Neutrophil (primary cell): ENCODE measurements around the gene ACOXL.

ENCODE experiments used
- H3K27ac ChIP-seq: fragments of 200-600 bp; sonication (generic); 2 replicates; pipeline ENCODE4 v1.5.1; 2016; ENCODE audit warnings: mild to moderate bottlenecking, moderate library complexity
- H3K27me3 ChIP-seq: fragments of 200-600 bp; sonication (generic); 2 replicates; pipeline ENCODE4 v1.6.0; 2016; ENCODE audit warnings: mild to moderate bottlenecking
- H3K36me3 ChIP-seq: fragments of 200-600 bp; sonication (generic); 2 replicates; pipeline ENCODE4 v1.5.1; 2017
- H3K4me1 ChIP-seq, 2 experiments: fragments of 200-600 bp in 1 of 2; sonication (generic) in 1 of 2; 1 replicate in 1 of 2; 2 replicates in 1 of 2; pipeline versions ENCODE4 v1.5.1 to v1.6.1; 2013 to 2016; ENCODE audit warnings: low read depth in 1 of 2, low read length in 1 of 2, mild to moderate bottlenecking in 1 of 2, moderate library complexity in 1 of 2; ENCODE audit not compliant: control insufficient read depth in 1 of 2, insufficient read depth in 1 of 2
- H3K4me3 ChIP-seq, 2 experiments: fragments of 200-600 bp in 1 of 2; sonication (generic) in 1 of 2; 1 replicate in 1 of 2; 2 replicates in 1 of 2; pipeline ENCODE4 v1.5.1; 2013 to 2016; ENCODE audit warnings: low read depth in 1 of 2, low read length in 1 of 2, mild to moderate bottlenecking in 1 of 2, moderate library complexity in 1 of 2
- H3K9me3 ChIP-seq: fragments of 200-600 bp; sonication (generic); 2 replicates; pipeline ENCODE4 v1.5.1; 2016
- TF ChIP-seq, protein P1 (sequence below): fragments of 200-600 bp; sonication (generic); IDR thresholded peaks from 2 replicates; pipeline ENCODE4 v1.5.1; 2016; ENCODE audit warnings: antibody characterized with exemption

Gene ACOXL

GRCh38 chr2:110973262-110973661, 240.9 kb downstream of the ACOXL start:
- Histone ChIP-seq H3K36me3 (no peaks in the 10 kb centered on the region), H3K4me3 (no peak overlapping the region), H3K4me1 (peaks cover 4 to 6% of the 10 kb centered on the region in 2 experiments), H3K9me3 (no peaks in the 10 kb centered on the region), H3K27ac (no peak overlapping the region), H3K27me3 (no peaks in the 10 kb centered on the region)
- TF ChIP-seq, protein P1, sequence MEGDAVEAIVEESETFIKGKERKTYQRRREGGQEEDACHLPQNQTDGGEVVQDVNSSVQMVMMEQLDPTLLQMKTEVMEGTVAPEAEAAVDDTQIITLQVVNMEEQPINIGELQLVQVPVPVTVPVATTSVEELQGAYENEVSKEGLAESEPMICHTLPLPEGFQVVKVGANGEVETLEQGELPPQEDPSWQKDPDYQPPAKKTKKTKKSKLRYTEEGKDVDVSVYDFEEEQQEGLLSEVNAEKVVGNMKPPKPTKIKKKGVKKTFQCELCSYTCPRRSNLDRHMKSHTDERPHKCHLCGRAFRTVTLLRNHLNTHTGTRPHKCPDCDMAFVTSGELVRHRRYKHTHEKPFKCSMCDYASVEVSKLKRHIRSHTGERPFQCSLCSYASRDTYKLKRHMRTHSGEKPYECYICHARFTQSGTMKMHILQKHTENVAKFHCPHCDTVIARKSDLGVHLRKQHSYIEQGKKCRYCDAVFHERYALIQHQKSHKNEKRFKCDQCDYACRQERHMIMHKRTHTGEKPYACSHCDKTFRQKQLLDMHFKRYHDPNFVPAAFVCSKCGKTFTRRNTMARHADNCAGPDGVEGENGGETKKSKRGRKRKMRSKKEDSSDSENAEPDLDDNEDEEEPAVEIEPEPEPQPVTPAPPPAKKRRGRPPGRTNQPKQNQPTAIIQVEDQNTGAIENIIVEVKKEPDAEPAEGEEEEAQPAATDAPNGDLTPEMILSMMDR = no peak

- TF ChIP-seq, protein P1 = no peak
- Histone ChIP-seq H3K4me3 (no peak overlapping the region), H3K4me1 (peaks cover 4 to 6% of the 10 kb centered on the region in 2 experiments), H3K27me3 (no peaks in the 10 kb centered on the region), H3K9me3 (no peaks in the 10 kb centered on the region), H3K36me3 (no peaks in the 10 kb centered on the region), H3K27ac (no peak overlapping the region)
These were observed 245.0 kb downstream of the ACOXL start for GRCh38 chr2:110977403-110977802.

GRCh38 chr2:110978148-110978547, 245.8 kb downstream of the ACOXL start:
- no peak overlapping the region for H3K4me3 ChIP-seq
- H3K27me3 ChIP-seq = no peaks in the 10 kb centered on the region
- H3K9me3 ChIP-seq = no peaks in the 10 kb centered on the region
- no peaks in the 10 kb centered on the region for H3K36me3 ChIP-seq
- peaks cover 9% of the 10 kb centered on the region in 2 experiments for H3K4me1 ChIP-seq
- H3K27ac ChIP-seq = no peak overlapping the region
- TF ChIP-seq, protein P1 = no peak

GRCh38 chr2:110978756-110979470, 246.5 kb downstream of the ACOXL start:
- Histone ChIP-seq H3K36me3 (no peaks in the 10 kb centered on the region), H3K27ac (no peak overlapping the region), H3K27me3 (no peaks in the 10 kb centered on the region), H3K9me3 (no peaks in the 10 kb centered on the region), H3K4me1 (peaks cover 13 to 14% of the 10 kb centered on the region in 2 experiments), H3K4me3 (no peak overlapping the region)
- TF ChIP-seq, protein P1 = no peak

DNA sequence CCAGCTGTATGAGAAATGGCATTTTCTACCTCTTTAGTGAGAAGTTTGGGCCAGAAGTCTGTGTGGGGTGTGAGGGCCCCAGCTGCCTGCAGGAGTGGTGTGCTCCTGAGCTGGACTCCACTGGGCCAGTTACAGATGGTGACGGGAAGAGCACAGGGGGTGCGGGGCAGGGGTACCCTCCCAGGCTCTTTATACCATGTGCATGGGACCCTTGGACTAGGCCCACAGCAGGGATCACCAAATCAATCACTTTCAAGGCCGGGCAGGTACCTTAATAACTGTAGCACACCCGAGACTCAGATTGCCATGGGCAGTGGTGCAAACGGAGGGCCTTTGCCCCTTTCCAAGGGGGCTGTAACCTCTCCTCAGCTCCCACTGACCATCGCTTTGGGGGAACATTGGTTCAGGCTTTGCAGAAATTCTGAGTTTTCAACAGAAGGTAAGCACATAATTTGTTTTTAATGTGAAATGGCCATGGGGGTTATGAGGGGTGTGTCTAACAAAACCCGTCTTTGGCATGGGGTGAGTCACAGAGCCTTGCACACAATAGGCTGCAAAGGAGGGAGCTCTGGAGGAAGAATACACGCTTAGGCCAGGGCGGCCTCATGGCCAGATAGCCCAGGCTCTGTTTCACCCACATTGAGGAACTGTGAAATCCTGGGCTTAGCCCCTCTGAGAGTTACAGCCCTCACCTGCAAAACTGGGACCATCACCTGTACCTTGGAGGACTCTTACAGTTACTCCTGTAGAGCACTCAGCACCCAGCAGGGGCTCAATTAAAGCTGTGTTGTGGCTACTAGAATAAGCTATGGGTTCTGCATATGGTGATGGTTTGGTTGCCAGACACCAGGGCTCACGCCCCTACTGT, 247.3 kb downstream of the ACOXL start:
- TF ChIP-seq, protein P1 = no peak
- Histone ChIP-seq H3K9me3 (no peaks in the 10 kb centered on the region), H3K27me3 (no peaks in the 10 kb centered on the region)

More for the DNA sequence above, 247.3 kb downstream of the ACOXL start:
- Histone ChIP-seq H3K27ac (no peak overlapping the region), H3K4me1 (peaks cover 13 to 14% of the 10 kb centered on the region in 2 experiments), H3K36me3 (no peaks in the 10 kb centered on the region), H3K4me3 (no peak overlapping the region)
